CD14-positive monocyte (primary cell): ENCODE results near the gene PLEKHA8. TPM values are rescaled to one million over a fixed set of nuclear protein-coding genes. Genes with fewer than 3 reads are reported as not detected.

Experiments used
- DNase-seq, 3 donors: peaks; one replicate each; pipeline ENCODE4 v3.0.0-alpha.2; 2011 to 2022
- H2AFZ ChIP-seq: 2 replicates; pipeline ENCODE4 v1.6.0; 2012; ENCODE audit warnings: mild to moderate bottlenecking, low read depth, low read length, inconsistent platforms; ENCODE audit not compliant: insufficient read depth, poor library complexity, severe bottlenecking
- H3K27ac ChIP-seq, 2 donors: 1 replicate in 1 of 2; 2 replicates in 1 of 2; pipeline ENCODE4 v1.5.1; 2012 to 2013; ENCODE audit warnings: low read length in 2 of 2, control low read depth in 1 of 2, inconsistent platforms in 1 of 2, low read depth in 1 of 2, mild to moderate bottlenecking in 1 of 2
- H3K27me3 ChIP-seq, 2 donors: one replicate each; pipeline versions ENCODE4 v1.6.0 to v1.6.1; 2011 to 2013; ENCODE audit warnings: low read length in 2 of 2; ENCODE audit not compliant: control insufficient read depth in 2 of 2, insufficient read depth in 2 of 2
- H3K36me3 ChIP-seq, 2 donors: replicated peaks in 1 of 2; 1 replicate in 1 of 2; 2 replicates in 1 of 2; pipeline versions ENCODE4 v1.5.1 to v1.6.1; 2012 to 2013; ENCODE audit warnings: low read length in 2 of 2, control low read depth in 1 of 2, inconsistent platforms in 1 of 2, mild to moderate bottlenecking in 1 of 2; ENCODE audit not compliant: insufficient read depth in 2 of 2, control insufficient read depth in 1 of 2
- H3K4me1 ChIP-seq, 2 donors: 1 replicate in 1 of 2; 2 replicates in 1 of 2; pipeline versions ENCODE4 v1.5.1 to v1.6.1; 2012 to 2013; ENCODE audit warnings: low read length in 2 of 2, control low read depth in 1 of 2, inconsistent platforms in 1 of 2, mild to moderate bottlenecking in 1 of 2, moderate library complexity in 1 of 2; ENCODE audit not compliant: insufficient read depth in 2 of 2, control insufficient read depth in 1 of 2
- H3K4me2 ChIP-seq: replicated peaks from 2 replicates; pipeline ENCODE3; 2012; ENCODE audit warnings: low read length, moderate library complexity, mild to moderate bottlenecking; ENCODE audit not compliant: poor library complexity, severe bottlenecking; ENCODE audit errors: extremely low read depth
- H3K4me3 ChIP-seq, 3 experiments: fragments of 200-600 bp in 1 of 3; sonication (generic) in 1 of 3; replicated peaks in 1 of 3; 1 replicate in 2 of 3; 2 replicates in 1 of 3; pipeline ENCODE4 v1.5.1; 2011 to 2013; ENCODE audit warnings: low read length in 3 of 3, mild to moderate bottlenecking in 3 of 3, control low read depth in 2 of 3, low read depth in 2 of 3, inconsistent platforms in 1 of 3, moderate library complexity in 1 of 3
- H3K79me2 ChIP-seq: 2 replicates; pipeline ENCODE4 v1.6.0; 2012; ENCODE audit warnings: mild to moderate bottlenecking, control low read depth, inconsistent platforms, low read length, moderate library complexity; ENCODE audit not compliant: insufficient read depth
- H3K9ac ChIP-seq: 2 replicates; pipeline ENCODE4 v1.6.0; 2017; ENCODE audit warnings: low read length, mild to moderate bottlenecking; ENCODE audit not compliant: insufficient read depth, poor library complexity, severe bottlenecking
- H3K9me3 ChIP-seq, 2 donors: replicated peaks in 1 of 2; 1 replicate in 1 of 2; 2 replicates in 1 of 2; pipeline versions ENCODE4 v1.5.1 to v1.6.1; 2012 to 2013; ENCODE audit warnings: low read length in 2 of 2, control low read depth in 1 of 2; ENCODE audit not compliant: control insufficient read depth in 1 of 2, insufficient read depth in 1 of 2
- H4K20me1 ChIP-seq: 2 replicates; pipeline ENCODE4 v1.6.0; 2012; ENCODE audit warnings: mild to moderate bottlenecking, low read length, control low read depth, moderate library complexity; ENCODE audit not compliant: insufficient read depth
- H3K27ac Mint-ChIP-seq, 7 donors: one replicate each; pipeline ENCODE4 v1.8.0; 2020; ENCODE audit warnings: mild to moderate bottlenecking in 7 of 7, mixed read lengths in 7 of 7, moderate library complexity in 6 of 7, inconsistent platforms in 2 of 7
- H3K27me3 Mint-ChIP-seq, 3 donors: one replicate each; pipeline ENCODE4 v1.8.0; 2021 to 2022; ENCODE audit warnings: low read depth in 3 of 3, mild to moderate bottlenecking in 3 of 3, mixed read lengths in 3 of 3, moderate library complexity in 3 of 3, inconsistent platforms in 1 of 3
- H3K36me3 Mint-ChIP-seq, 2 donors: one replicate each; pipeline ENCODE4 v1.8.0; 2020; ENCODE audit warnings: mixed read lengths in 2 of 2, inconsistent platforms in 1 of 2, mild to moderate bottlenecking in 1 of 2
- H3K4me1 Mint-ChIP-seq: one replicate; pipeline ENCODE4 v1.8.0; 2020; ENCODE audit warnings: mild to moderate bottlenecking, mixed read lengths
- H3K4me3 Mint-ChIP-seq, 2 donors: one replicate each; pipeline ENCODE4 v1.8.0; 2020; ENCODE audit warnings: mild to moderate bottlenecking in 2 of 2, mixed read lengths in 2 of 2, moderate library complexity in 1 of 2
- H3K9me3 Mint-ChIP-seq, 7 donors: one replicate each; pipeline ENCODE4 v1.8.0; 2020 to 2022; ENCODE audit warnings: mixed read lengths in 7 of 7, mild to moderate bottlenecking in 6 of 7, moderate library complexity in 6 of 7, inconsistent platforms in 2 of 7
- CTCF ChIP-seq: fragments of 200-600 bp; IDR thresholded peaks from one replicate; pipeline ENCODE4 v1.8.0; 2022; ENCODE audit warnings: antibody characterized with exemption, mild to moderate bottlenecking
- WGBS: methylation state at CpG from one replicate; pipeline ENCODE4 v1.1.5; 2013; ENCODE audit warnings: missing lambda C conversion rate; ENCODE audit not compliant: insufficient coverage; 5-methylcytosine and 5-hydroxymethylcytosine counted together
- intact Hi-C, 2 donors: fragments of 100-400 bp; cut with micrococcal nuclease; formaldehyde crosslinking; loops; one replicate each; pipeline versions ENCODE4 v1.15.0 to v1.15.1; 2023
- polyA plus RNA-seq, 3 donors: library from polyadenylated mRNA; depleted of rRNA in 1 of 3; unstranded in 2 of 3; stranded (reverse) in 1 of 3; fragments of 300-500 nt in 2 of 3; fragments of >200 nt in 1 of 3; fragmentation: Illumina TruSeq in 2 of 3; gene quantifications; 1 replicate in 2 of 3; 2 replicates in 1 of 3; pipeline ENCODE4 v1.2.3, GENCODE V29; 2012 to 2021

The PLEKHA8 gene
- polyA plus RNA-seq, 3 donors: 2.4 to 2.7 (median 2.6) TPM

- H3K4me1 Mint-ChIP-seq: no peaks in the 10 kb centered on the region
- no peaks in the 10 kb centered on the region for H3K79me2 ChIP-seq
- H3K4me1 ChIP-seq: peaks cover 12% of the 10 kb centered on the region in 2 donors
- no peaks in the 10 kb centered on the region for H3K9me3 Mint-ChIP-seq
- no peak overlapping the region for H3K27ac Mint-ChIP-seq
- H3K36me3 ChIP-seq: no peaks in the 10 kb centered on the region
- no peaks in the 10 kb centered on the region for H3K27me3 ChIP-seq
- no peak for DNase-seq
- no peak for TF ChIP-seq CTCF
- WGBS: 23% methylated on average over 8 of the region's 13 CpGs
- peaks cover 0 to 2% (median 1%) of the 10 kb centered on the region in 3 donors for H3K27me3 Mint-ChIP-seq
- intact Hi-C loops: no loop called here
- no peak overlapping the region for H2AFZ ChIP-seq
- no peak overlapping the region for H3K4me3 ChIP-seq
- H3K4me3 Mint-ChIP-seq: no peak overlapping the region
- peaks cover 2% of the 10 kb centered on the region in 2 donors for H3K36me3 Mint-ChIP-seq
- no peak overlapping the region for H3K4me2 ChIP-seq
- H3K27ac ChIP-seq: no peak overlapping the region
- H3K9ac ChIP-seq: no peak overlapping the region
- H4K20me1 ChIP-seq: no peaks in the 10 kb centered on the region
- no peaks in the 10 kb centered on the region for H3K9me3 ChIP-seq
These were observed 118.0 kb downstream of the PLEKHA8 start for GRCh38 chr7:30146127-30146612.

- no peak for TF ChIP-seq CTCF
- Mint-ChIP-seq H3K4me1 (no peaks in the 10 kb centered on the region), H3K36me3 (peaks cover 3 to 4% of the 10 kb centered on the region in 2 donors), H3K9me3 (no peaks in the 10 kb centered on the region), H3K27me3 (peaks cover 0 to 2% (median 1%) of the 10 kb centered on the region in 3 donors), H3K4me3 (no peak overlapping the region), H3K27ac (no peak overlapping the region)
- Histone ChIP-seq H3K9ac (no peak overlapping the region), H3K9me3 (no peaks in the 10 kb centered on the region), H3K27ac (no peak overlapping the region), H3K4me2 (no peak overlapping the region), H3K79me2 (no peaks in the 10 kb centered on the region), H2AFZ (no peak overlapping the region), H3K27me3 (no peaks in the 10 kb centered on the region), H3K4me1 (peaks cover 12% of the 10 kb centered on the region in 2 donors), H4K20me1 (no peaks in the 10 kb centered on the region), H3K4me3 (no peak overlapping the region), H3K36me3 (no peaks in the 10 kb centered on the region)
- 47% methylated on average over 4 of the region's 4 CpGs for WGBS
- no peak for DNase-seq
- intact Hi-C loops: no loop called here
These were observed 119.0 kb downstream of the PLEKHA8 start for GRCh38 chr7:30147223-30147622.
